ENCODE results near the gene TMEM187.
"Not testable (repeated sequence)": the region's sequence is repeated elsewhere in the genome, so short reads cannot be mapped to it uniquely, and the experiment has no call there.

TMEM187 gene

DNA sequence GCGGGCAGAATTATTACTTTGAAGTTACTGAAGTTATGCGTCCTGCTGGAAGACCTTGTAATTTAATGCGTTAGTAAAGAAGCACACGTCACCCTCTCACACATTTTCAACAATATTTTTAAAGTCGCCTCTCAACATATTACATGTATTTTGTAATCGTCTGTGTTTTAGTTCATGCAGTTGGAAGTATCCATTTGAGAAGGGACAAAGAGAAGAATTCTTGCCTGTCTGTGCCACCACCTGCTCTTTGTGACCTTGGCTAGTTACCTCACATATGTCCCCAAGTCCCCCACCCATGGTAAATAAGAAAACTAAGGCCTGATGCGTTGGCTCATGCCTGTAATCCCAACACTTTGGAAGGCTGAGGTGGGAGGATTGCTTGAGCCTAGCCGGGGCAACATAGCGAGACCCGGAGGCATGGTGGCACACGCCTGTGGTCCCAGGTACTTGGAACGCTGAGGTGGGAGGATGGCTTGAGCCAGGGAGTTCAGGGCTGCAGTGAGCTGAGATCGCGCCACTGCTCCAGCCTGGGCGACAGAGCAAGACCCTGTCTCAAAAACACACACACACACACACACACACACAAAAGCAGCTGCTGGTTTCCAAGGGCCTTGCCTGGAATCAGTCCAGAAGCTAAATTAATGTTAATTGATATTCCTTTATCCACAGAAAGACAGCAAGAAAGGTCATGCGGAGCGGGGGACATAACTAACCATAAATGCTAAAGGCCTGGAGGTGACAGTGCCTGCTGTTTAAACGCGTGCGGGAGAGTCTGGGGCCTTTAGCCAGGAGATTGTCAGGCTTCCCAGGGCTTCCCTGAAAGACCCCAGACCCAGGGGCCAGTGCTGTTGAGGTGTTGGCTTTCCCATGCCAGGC, 811 bp downstream of the TMEM187 start:
- Histone ChIP-seq H3K79me1 (ENCODE audit: low read length) (peaks cover 21% of the 10 kb centered on the region), H3K9ac (ENCODE audit: low read length) (peak overlapping the region; percentile 74), H3K4me2 (ENCODE audit: low read length) (peak overlapping the region; percentile 81), H3K4me3 (ENCODE audit: low read depth, low read length) (peak overlapping the region; percentile 81), H2AFZ (ENCODE audit: insufficient read depth, low read length, poor library complexity) (no peak overlapping the region), H3K27ac (ENCODE audit: low read depth, low read length) (peak overlapping the region; percentile 99), H2BK12ac (ENCODE audit: low read length) (no peak overlapping the region), H3K4me1 (ENCODE audit: control insufficient read depth in 1 of 2, insufficient read depth in 2 of 2, low read length in 2 of 2) (peaks cover 7 to 11% of the 10 kb centered on the region in 2 experiments), H4K91ac (ENCODE audit: low read depth, low read length) (peak overlapping the region; percentile 77), H2AK5ac (ENCODE audit: low read length) (peak overlapping the region; percentile 23), H3K79me2 (ENCODE audit: control insufficient read depth, insufficient read depth, low read length, poor library complexity) (peaks cover 28% of the 10 kb centered on the region), H3K4ac (ENCODE audit: low read depth, low read length) (peak overlapping the region; percentile 26), H3K27me3 (ENCODE audit: insufficient read depth, low read length) (no peaks in the 10 kb centered on the region), H3K14ac (ENCODE audit: low read length) (peak overlapping the region; percentile 33), H3K9me3 (ENCODE audit: insufficient read depth, low read depth, low read length) (no peaks in the 10 kb centered on the region), H2BK5ac (ENCODE audit: low read depth, low read length, poor library complexity) (peak overlapping the region; percentile 9), H4K8ac (ENCODE audit: low read depth, low read length) (peak overlapping the region; percentile 53), H3K18ac (ENCODE audit: low read length) (peak overlapping the region; percentile 6), H2BK120ac (ENCODE audit: insufficient read depth, low read length, poor library complexity) (peak overlapping the region; percentile 40), H3K23ac (ENCODE audit: low read length) (no peak overlapping the region), H4K12ac (ENCODE audit: low read depth, low read length) (peak overlapping the region; percentile 14), H3K36me3 (ENCODE audit: control insufficient read depth in 1 of 2, insufficient read depth in 2 of 2, low read length in 2 of 2) (peaks cover 5 to 7% of the 10 kb centered on the region in 2 experiments)
- DNase-seq, result no peak
- no CpG with 5 or more reads among the region's 20 CpGs for WGBS (ENCODE audit: extremely low coverage, insufficient coverage, insufficient read length)

- peaks cover 21% of the 10 kb centered on the region for H3K79me1 ChIP-seq (ENCODE audit: low read length)
- H3K9me3 ChIP-seq (ENCODE audit: insufficient read depth, low read depth, low read length), result no peaks in the 10 kb centered on the region
- DNase-seq, result no peak
- H3K23ac ChIP-seq (ENCODE audit: low read length), result no peak overlapping the region
- no peak overlapping the region for H2BK120ac ChIP-seq (ENCODE audit: insufficient read depth, low read length, poor library complexity)
- H2AK5ac ChIP-seq (ENCODE audit: low read length), result no peak overlapping the region
- no peaks in the 10 kb centered on the region for H3K36me3 ChIP-seq (ENCODE audit: control insufficient read depth in 1 of 2, insufficient read depth in 2 of 2, low read length in 2 of 2)
- H4K8ac ChIP-seq (ENCODE audit: low read depth, low read length), result no peak overlapping the region
- H3K4ac ChIP-seq (ENCODE audit: low read depth, low read length), result no peak overlapping the region
- no peak overlapping the region for H4K12ac ChIP-seq (ENCODE audit: low read depth, low read length)
- H3K4me3 ChIP-seq (ENCODE audit: low read depth, low read length), result no peak overlapping the region
- H3K27ac ChIP-seq (ENCODE audit: low read depth, low read length), result no peak overlapping the region
- H3K9ac ChIP-seq (ENCODE audit: low read length), result no peak overlapping the region
- no peaks in the 10 kb centered on the region for H3K27me3 ChIP-seq (ENCODE audit: insufficient read depth, low read length)
- H2BK12ac ChIP-seq (ENCODE audit: low read length), result no peak overlapping the region
- no peak overlapping the region for H2BK5ac ChIP-seq (ENCODE audit: low read depth, low read length, poor library complexity)
- H3K18ac ChIP-seq (ENCODE audit: low read length), result no peak overlapping the region
- H3K79me2 ChIP-seq (ENCODE audit: control insufficient read depth, insufficient read depth, low read length, poor library complexity), result peaks cover 20% of the 10 kb centered on the region
- no peak overlapping the region for H2AFZ ChIP-seq (ENCODE audit: insufficient read depth, low read length, poor library complexity)
- H4K91ac ChIP-seq (ENCODE audit: low read depth, low read length), result no peak overlapping the region
- H3K14ac ChIP-seq (ENCODE audit: low read length), result no peak overlapping the region
- H3K4me2 ChIP-seq (ENCODE audit: low read length), result no peak overlapping the region
- peaks cover 3 to 5% of the 10 kb centered on the region in 2 experiments for H3K4me1 ChIP-seq (ENCODE audit: control insufficient read depth in 1 of 2, insufficient read depth in 2 of 2, low read length in 2 of 2)
- WGBS (ENCODE audit: extremely low coverage, insufficient coverage, insufficient read length), result no CpG with 5 or more reads among the region's 14 CpGs
Measured at GRCh38 chrX:153974003-153974725, 1.6 kb downstream of the TMEM187 start.

GRCh38 chrX:153974726-153975286, 2.3 kb downstream of the TMEM187 start:
- Histone ChIP-seq H2BK5ac (ENCODE audit: low read depth, low read length, poor library complexity) (no peak overlapping the region), H3K27ac (ENCODE audit: low read depth, low read length) (no peak overlapping the region), H3K4ac (ENCODE audit: low read depth, low read length) (no peak overlapping the region), H3K9me3 (ENCODE audit: insufficient read depth, low read depth, low read length) (no peaks in the 10 kb centered on the region), H4K12ac (ENCODE audit: low read depth, low read length) (no peak overlapping the region), H3K9ac (ENCODE audit: low read length) (no peak overlapping the region), H4K8ac (ENCODE audit: low read depth, low read length) (no peak overlapping the region), H3K4me3 (ENCODE audit: low read depth, low read length) (no peak overlapping the region), H3K14ac (ENCODE audit: low read length) (no peak overlapping the region), H4K91ac (ENCODE audit: low read depth, low read length) (no peak overlapping the region), H3K4me1 (ENCODE audit: control insufficient read depth in 1 of 2, insufficient read depth in 2 of 2, low read length in 2 of 2) (peaks cover 0 to 5% of the 10 kb centered on the region in 2 experiments), H2AFZ (ENCODE audit: insufficient read depth, low read length, poor library complexity) (no peak overlapping the region), H3K79me1 (ENCODE audit: low read length) (peaks cover 21% of the 10 kb centered on the region), H2BK12ac (ENCODE audit: low read length) (no peak overlapping the region), H2BK120ac (ENCODE audit: insufficient read depth, low read length, poor library complexity) (no peak overlapping the region), H3K23ac (ENCODE audit: low read length) (no peak overlapping the region), H3K4me2 (ENCODE audit: low read length) (no peak overlapping the region), H2AK5ac (ENCODE audit: low read length) (no peak overlapping the region), H3K18ac (ENCODE audit: low read length) (no peak overlapping the region), H3K36me3 (ENCODE audit: control insufficient read depth in 1 of 2, insufficient read depth in 2 of 2, low read length in 2 of 2) (no peaks in the 10 kb centered on the region), H3K79me2 (ENCODE audit: control insufficient read depth, insufficient read depth, low read length, poor library complexity) (peaks cover 14% of the 10 kb centered on the region), H3K27me3 (ENCODE audit: insufficient read depth, low read length) (no peaks in the 10 kb centered on the region)
- no CpG with 5 or more reads among the region's 3 CpGs for WGBS (ENCODE audit: extremely low coverage, insufficient coverage, insufficient read length)
- no peak for DNase-seq

DNA sequence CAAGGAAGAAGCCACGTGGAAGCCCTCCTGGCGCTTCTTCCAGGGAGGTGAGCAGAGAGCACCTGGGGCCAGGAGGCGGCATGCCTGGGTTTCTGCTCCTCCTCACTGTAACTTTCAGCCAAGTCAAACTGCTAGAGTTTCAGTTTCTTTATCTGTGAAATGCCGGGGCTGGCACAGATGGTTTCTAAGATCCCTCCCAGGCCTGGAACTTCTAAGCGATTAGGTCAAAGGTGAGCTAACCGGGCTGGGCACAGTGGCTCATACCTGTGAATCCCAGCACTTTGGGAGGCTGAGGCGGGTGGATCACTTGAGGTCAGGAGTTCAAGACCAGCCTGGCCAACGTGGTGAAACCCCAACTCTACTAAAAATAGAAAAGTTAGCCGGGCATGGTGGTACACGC, 7.8 kb downstream of the TMEM187 start:
- not testable (repeated sequence) for H3K27ac ChIP-seq (ENCODE audit: low read depth, low read length); H2AK5ac ChIP-seq (ENCODE audit: low read length); H3K79me2 ChIP-seq (ENCODE audit: control insufficient read depth, insufficient read depth, low read length, poor library complexity); H2AFZ ChIP-seq (ENCODE audit: insufficient read depth, low read length, poor library complexity); H3K4me1 ChIP-seq (ENCODE audit: control insufficient read depth in 1 of 2, insufficient read depth in 2 of 2, low read length in 2 of 2); H3K14ac ChIP-seq (ENCODE audit: low read length); H3K4me3 ChIP-seq (ENCODE audit: low read depth, low read length); H3K79me1 ChIP-seq (ENCODE audit: low read length); H2BK12ac ChIP-seq (ENCODE audit: low read length); H3K27me3 ChIP-seq (ENCODE audit: insufficient read depth, low read length); H4K12ac ChIP-seq (ENCODE audit: low read depth, low read length); H2BK5ac ChIP-seq (ENCODE audit: low read depth, low read length, poor library complexity); H2BK120ac ChIP-seq (ENCODE audit: insufficient read depth, low read length, poor library complexity); H3K23ac ChIP-seq (ENCODE audit: low read length); H3K4me2 ChIP-seq (ENCODE audit: low read length); H3K18ac ChIP-seq (ENCODE audit: low read length); H3K9me3 ChIP-seq (ENCODE audit: insufficient read depth, low read depth, low read length); DNase-seq; H3K9ac ChIP-seq (ENCODE audit: low read length); H3K4ac ChIP-seq (ENCODE audit: low read depth, low read length); H4K91ac ChIP-seq (ENCODE audit: low read depth, low read length); H4K8ac ChIP-seq (ENCODE audit: low read depth, low read length); H3K36me3 ChIP-seq (ENCODE audit: control insufficient read depth in 1 of 2, insufficient read depth in 2 of 2, low read length in 2 of 2)
- no CpG with 5 or more reads among the region's 10 CpGs for WGBS (ENCODE audit: extremely low coverage, insufficient coverage, insufficient read length)
